ENCODE data around the gene XYLT1. TPM values are rescaled to one million over a fixed set of nuclear protein-coding genes. Genes with fewer than 3 reads are reported as not detected.
"Not testable (repeated sequence)": the region's sequence is repeated elsewhere in the genome, so short reads cannot be mapped to it uniquely, and the experiment has no call there.

XYLT1 gene, protein sequence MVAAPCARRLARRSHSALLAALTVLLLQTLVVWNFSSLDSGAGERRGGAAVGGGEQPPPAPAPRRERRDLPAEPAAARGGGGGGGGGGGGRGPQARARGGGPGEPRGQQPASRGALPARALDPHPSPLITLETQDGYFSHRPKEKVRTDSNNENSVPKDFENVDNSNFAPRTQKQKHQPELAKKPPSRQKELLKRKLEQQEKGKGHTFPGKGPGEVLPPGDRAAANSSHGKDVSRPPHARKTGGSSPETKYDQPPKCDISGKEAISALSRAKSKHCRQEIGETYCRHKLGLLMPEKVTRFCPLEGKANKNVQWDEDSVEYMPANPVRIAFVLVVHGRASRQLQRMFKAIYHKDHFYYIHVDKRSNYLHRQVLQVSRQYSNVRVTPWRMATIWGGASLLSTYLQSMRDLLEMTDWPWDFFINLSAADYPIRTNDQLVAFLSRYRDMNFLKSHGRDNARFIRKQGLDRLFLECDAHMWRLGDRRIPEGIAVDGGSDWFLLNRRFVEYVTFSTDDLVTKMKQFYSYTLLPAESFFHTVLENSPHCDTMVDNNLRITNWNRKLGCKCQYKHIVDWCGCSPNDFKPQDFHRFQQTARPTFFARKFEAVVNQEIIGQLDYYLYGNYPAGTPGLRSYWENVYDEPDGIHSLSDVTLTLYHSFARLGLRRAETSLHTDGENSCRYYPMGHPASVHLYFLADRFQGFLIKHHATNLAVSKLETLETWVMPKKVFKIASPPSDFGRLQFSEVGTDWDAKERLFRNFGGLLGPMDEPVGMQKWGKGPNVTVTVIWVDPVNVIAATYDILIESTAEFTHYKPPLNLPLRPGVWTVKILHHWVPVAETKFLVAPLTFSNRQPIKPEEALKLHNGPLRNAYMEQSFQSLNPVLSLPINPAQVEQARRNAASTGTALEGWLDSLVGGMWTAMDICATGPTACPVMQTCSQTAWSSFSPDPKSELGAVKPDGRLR
- 59.1 TPM for total RNA-seq
- long read RNA-seq, partial matches to known transcripts: 2 of 51 reads
- long read RNA-seq, other reads (novel, unspliced or antisense): 49 of 51 reads

DNA sequence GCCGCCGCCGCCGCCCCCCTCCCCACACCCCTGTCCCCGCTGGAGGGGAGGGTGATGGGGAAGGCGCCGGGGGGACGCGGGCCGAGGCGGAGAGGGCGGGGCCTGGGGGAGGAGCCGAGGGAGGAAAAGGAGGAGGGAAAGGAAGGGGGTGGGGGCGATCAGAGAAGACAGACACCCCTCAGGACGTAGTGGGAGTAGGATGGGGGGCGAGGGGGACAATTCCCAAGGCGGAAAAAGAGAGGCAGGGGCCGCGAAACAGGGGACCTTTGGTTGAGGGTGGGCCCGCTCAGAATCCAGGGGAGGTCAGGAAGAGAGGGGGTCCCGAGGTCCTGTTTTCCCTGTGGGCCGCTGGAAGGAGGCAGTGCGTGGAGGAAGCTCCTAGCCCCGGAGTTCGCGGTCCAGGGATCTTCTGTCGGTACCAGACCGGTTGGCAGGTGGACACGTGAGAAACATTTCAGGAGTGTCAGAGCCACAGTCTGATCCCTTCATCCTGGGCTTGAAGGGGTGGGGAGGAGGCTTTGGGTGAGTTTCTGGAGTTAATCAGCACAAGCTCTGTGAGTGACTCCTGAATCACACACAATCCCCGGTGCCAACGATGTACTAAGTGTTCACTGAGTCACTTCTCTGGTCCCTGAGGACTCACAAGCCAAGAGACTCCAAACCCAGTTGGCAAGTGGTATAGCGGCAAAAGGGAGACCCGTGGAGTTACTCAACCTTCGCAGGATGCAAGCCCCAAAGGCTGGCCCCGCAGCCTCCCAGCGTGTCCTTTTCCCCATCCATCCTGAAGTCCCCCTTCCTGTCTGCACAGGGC lies at the start of gene XYLT1:
Gene XYLT1, minus strand, starts transcription at position 53 of the 811 bp plus-strand sequence. CDS start 164 bp downstream, outside the sequence.
- no peak for DNase-seq (ENCODE audit: low spot score)

GRCh38 chr16:17520111-17520510 lies 49.4 kb upstream of the XYLT1 start:
- DNase-seq (ENCODE audit: low spot score): no peak

DNA sequence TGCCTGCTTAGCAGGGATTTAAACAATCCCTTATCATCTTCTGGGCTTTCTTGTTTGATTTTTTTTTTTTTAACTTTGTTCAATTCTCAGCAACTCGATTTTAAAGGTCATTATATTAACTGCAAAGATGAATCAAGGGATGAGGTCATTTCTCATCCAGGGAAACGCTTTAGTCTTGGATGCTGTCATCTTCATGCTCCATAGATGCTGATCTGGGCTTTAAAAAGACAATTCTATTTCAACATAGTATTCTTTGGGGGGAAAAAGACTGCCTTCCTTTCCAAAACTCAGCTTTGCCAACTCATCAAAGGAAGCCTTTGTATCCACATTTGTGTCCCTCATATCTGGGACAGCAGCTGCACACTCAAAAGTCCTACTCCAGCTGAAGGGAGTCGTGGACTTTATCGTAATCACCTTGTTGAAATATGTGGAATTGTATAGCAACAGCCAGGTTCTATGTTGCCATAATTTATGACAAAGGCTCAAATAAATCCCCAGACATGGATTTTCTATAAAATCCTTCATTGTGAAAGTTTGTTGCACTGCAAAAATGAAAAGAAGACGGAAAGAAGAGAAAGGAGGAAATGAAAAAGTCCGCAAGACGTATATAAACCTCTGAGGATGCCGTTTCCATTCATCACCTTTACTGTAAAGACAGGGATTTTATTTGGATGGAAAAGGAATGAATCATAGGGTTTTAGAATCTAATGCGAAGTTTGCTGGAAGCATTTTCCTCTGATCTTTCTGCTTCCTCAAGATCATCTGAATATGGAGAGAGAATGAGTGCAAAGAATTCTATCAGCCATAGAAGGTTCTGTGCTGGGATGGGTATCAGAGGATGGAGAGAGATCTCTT lies 48.6 kb upstream of the XYLT1 start:
- no peak for DNase-seq (ENCODE audit: low spot score)

GRCh38 chr16:17518441-17518840 lies 47.7 kb upstream of the XYLT1 start:
- no peak for DNase-seq (ENCODE audit: low spot score)

- DNase-seq (ENCODE audit: low spot score): no peak
Observed at GRCh38 chr16:17515421-17516210, 44.9 kb upstream of the XYLT1 start.

DNA sequence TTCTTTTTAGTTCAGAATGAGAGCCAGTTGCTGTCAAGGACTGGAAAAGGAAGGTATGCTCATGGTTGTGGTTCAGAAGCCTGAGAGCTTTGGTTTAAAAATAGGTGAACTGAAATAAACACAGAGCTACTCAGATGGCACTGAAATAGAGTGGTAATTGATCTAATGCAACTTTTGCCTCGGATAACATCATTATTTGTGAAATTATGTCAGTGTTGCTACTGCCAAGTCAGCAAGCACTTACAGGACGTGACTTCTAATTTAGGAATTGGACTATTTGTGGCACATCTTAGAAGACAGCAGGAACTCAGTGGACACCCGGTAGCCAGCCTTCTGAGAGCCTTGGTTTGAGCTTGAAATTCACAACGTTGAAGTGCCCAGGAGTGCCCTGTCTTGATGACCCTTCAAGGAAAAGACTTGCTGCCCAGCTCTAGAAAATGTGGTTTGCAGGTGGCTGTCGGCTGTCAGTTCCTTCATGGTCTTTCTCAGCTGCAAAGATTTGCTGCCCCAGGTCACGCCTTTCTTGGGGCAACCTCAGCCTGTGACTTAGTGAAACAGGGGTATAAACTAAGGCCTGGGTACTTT lies 42.0 kb upstream of the XYLT1 start:
- DNase-seq (ENCODE audit: low spot score): no peak

DNA sequence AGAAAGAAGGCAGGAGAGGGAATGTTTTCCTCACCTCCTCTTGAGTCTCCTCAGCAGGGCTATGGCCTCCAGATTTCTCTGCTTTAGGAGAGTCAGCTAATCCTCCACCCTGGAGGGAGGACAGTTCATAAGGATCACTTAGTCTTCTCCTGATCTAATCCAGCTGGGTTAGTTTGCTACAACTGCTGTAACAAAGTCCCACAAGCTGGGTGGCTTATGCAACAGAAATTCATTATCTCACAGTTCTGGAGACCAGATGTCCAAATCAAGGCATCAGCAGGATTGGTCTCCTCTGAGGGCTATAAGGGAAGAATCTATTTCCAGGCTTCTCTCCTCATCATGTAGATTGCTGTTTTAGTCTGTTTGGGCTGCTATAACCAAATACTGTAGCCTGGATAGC lies 40.6 kb upstream of the XYLT1 start:
- no peak for DNase-seq (ENCODE audit: low spot score)

GRCh38 chr16:17510567-17510966 lies 39.8 kb upstream of the XYLT1 start:
- no peak for DNase-seq (ENCODE audit: low spot score)

- DNase-seq (ENCODE audit: low spot score): no peak
Observed at GRCh38 chr16:17509194-17509593, 38.4 kb upstream of the XYLT1 start.

- no peak for DNase-seq (ENCODE audit: low spot score)
Observed at GRCh38 chr16:17508303-17508702, 37.5 kb upstream of the XYLT1 start.

GRCh38 chr16:17507516-17507915 lies 36.8 kb upstream of the XYLT1 start:
- DNase-seq (ENCODE audit: low spot score): not testable (repeated sequence)

DNA sequence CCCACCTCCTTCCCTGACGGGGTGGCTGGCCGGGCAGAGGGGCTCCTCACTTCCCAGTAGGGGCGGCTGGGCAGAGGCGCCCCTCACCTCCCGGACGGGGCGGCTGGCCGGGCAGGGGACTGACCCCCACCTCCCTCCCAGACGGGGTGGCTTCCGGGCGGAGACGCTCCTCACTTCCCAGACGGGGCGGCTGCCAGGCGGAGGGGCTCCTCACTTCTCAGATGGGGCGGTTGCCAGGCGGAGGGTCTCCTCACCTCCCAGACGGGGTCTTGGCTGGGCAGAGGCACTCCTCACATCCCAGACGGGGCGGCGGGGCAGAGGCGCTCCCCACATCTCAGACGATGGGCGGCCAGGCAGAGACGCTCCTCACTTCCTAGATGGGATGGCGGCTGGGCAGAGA lies 35.1 kb upstream of the XYLT1 start:
- DNase-seq (ENCODE audit: low spot score): not testable (repeated sequence)

DNA sequence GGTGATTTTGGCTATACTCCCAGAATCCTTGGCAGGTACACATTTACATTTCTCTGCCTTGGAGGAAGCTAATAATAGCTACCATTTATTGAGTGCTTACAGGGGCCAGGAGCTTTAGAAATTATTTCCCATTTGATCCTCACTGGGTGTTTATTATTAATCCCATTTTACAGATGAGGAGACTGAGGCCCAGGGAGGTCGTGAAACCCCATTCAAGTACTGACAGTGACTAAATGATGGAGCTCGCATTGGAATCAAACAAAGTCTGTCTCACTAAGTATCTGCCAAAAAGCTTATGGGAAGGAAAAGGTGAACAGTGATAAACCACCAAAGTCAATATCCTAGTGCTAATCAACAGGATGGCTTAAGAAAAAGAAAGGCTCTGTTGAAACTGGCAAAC lies 33.3 kb upstream of the XYLT1 start:
- no peak for DNase-seq (ENCODE audit: low spot score)

DNA sequence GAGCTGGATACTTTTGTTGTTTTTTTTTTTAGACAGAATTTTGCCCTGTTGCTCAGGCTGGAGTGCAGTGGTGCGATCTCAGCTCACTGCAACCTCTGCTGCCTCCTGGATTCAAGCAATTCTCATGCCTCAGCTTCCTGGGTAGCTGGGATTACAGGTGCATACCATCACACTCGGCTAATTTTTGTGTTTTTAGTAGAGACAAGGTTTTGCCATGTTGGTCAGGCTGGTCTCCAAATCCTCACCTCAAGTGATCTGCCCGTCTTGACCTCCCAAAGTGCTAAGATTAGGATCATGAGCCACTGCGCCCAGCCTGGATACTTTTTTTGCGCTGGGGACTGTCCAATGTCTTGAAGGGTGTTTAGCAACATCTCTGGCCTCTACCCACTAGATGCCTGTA lies 32.6 kb upstream of the XYLT1 start:
- no peak for DNase-seq (ENCODE audit: low spot score)

- no peak for DNase-seq (ENCODE audit: low spot score)
Observed at GRCh38 chr16:17501321-17501720, 30.6 kb upstream of the XYLT1 start.

- DNase-seq (ENCODE audit: low spot score): no peak
Observed at GRCh38 chr16:17499223-17499902, 28.6 kb upstream of the XYLT1 start.

DNA sequence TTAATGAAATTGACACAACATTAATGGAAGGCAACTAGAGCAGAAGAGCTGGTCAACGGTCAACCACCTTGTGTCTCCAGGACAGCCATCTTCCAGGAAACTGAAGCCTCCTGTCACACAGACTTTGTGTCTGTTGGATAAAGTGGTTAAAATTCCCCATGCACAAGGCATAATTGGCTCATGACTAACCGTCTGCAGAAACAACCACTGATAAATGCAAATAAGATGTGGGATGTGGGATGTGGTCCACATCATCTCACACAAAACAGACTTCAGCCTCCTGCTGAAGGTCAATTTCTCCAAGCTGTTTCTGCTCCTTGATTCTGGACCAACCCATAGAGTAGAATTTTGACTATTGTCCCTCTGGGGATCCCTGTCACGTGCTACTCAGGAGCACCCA lies 26.9 kb upstream of the XYLT1 start:
- DNase-seq (ENCODE audit: low spot score): no peak

DNA sequence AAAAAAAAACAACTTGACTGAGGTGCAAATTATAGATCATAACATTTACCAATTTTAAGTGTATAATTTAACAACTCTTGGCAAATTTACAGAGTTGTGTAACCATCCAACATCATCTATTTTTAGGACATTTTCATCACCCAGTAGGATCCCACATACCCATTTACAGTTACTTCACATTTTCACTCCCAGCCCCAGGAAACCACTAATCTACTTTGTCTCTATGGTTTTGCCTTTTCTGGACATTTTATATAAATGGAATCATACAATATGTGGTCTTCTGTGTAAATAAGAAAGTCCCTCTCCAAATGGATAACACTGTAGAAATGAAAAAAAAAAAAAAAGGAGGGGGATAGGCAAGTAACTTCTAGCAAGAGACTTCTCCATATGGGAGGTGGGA lies 26.1 kb upstream of the XYLT1 start:
- no peak for DNase-seq (ENCODE audit: low spot score)
